ENCODE data around the gene INS.

INS gene

DNA sequence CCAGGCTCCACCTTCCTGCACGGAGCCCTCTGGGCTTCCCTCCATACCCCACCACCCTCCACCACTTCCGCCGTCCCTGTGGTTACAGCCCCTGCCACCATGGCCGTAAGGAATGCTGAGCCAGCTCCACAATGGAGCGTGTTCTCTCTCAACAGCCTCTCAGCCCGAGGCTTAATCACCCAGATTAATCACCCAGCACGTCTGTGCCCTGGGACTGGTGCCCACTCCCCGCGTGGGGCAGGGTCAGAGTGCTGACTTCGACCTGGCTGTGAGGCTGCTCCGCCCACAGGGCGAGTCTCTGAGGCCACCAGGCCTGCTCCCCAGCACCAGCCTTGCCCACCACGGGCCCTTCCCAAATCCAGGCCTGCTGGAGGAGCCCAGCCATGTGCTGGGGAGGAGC lies 14.7 kb upstream of the INS start:
- H3K27me3 ChIP-seq (ENCODE audit: insufficient read depth, low read length), result no peaks in the 10 kb centered on the region
- H3K9ac ChIP-seq (ENCODE audit: low read depth, low read length), result no peak overlapping the region
- no peaks in the 10 kb centered on the region for H3K36me3 ChIP-seq (ENCODE audit: insufficient read depth, low read depth, low read length)
- H3K4me3 ChIP-seq (ENCODE audit: low read length), result no peak overlapping the region
- H3K4me1 ChIP-seq (ENCODE audit: insufficient read depth, low read length), result no peaks in the 10 kb centered on the region
- no peaks in the 10 kb centered on the region for H3K9me3 ChIP-seq (ENCODE audit: insufficient read depth, low read depth, low read length)
- H3K27ac ChIP-seq (ENCODE audit: low read length), result no peak overlapping the region

- H3K4me3 ChIP-seq (ENCODE audit: low read length), result no peak overlapping the region
- H3K9ac ChIP-seq (ENCODE audit: low read depth, low read length), result no peak overlapping the region
- H3K4me1 ChIP-seq (ENCODE audit: insufficient read depth, low read length), result no peaks in the 10 kb centered on the region
- no peaks in the 10 kb centered on the region for H3K36me3 ChIP-seq (ENCODE audit: insufficient read depth, low read depth, low read length)
- no peak overlapping the region for H3K27ac ChIP-seq (ENCODE audit: low read length)
- H3K9me3 ChIP-seq (ENCODE audit: insufficient read depth, low read depth, low read length), result no peaks in the 10 kb centered on the region
- no peaks in the 10 kb centered on the region for H3K27me3 ChIP-seq (ENCODE audit: insufficient read depth, low read length)
Measured at GRCh38 chr11:2174361-2174760, 13.4 kb upstream of the INS start.

- no peak overlapping the region for H3K4me3 ChIP-seq (ENCODE audit: low read length)
- no peaks in the 10 kb centered on the region for H3K36me3 ChIP-seq (ENCODE audit: insufficient read depth, low read depth, low read length)
- no peaks in the 10 kb centered on the region for H3K4me1 ChIP-seq (ENCODE audit: insufficient read depth, low read length)
- H3K27ac ChIP-seq (ENCODE audit: low read length), result no peak overlapping the region
- no peak overlapping the region for H3K9ac ChIP-seq (ENCODE audit: low read depth, low read length)
- H3K9me3 ChIP-seq (ENCODE audit: insufficient read depth, low read depth, low read length), result no peaks in the 10 kb centered on the region
- H3K27me3 ChIP-seq (ENCODE audit: insufficient read depth, low read length), result no peaks in the 10 kb centered on the region
Measured at GRCh38 chr11:2173761-2174160, 12.8 kb upstream of the INS start.

DNA sequence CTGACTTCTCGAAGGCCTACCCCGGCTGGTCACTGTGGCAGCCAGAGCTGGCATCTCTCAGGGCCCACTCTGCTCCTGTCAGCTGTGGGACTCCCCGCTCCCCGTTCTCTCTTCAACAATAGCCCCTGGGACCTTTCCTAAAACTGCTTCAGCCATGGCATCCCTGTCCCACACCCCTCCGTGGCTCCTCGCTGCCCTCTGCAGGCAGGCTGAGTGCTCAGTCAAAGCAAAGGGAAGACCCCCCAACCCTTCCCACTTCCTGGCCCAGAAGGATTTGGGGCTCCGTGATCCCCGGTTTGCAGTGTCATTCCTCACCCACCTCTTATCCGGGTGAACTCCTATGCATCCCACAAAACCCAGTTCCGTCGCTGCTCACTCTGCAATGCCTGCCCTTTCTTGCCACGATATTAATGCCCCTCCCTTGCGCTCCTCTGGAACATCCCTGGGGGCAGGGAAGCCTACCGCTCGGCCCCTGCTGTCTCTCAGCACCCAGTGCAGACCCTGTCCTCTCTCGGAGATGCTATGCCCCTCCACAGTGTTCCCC lies 12.2 kb upstream of the INS start:
- Histone ChIP-seq H3K4me3 (ENCODE audit: low read length) (no peak overlapping the region), H3K4me1 (ENCODE audit: insufficient read depth, low read length) (no peaks in the 10 kb centered on the region), H3K9me3 (ENCODE audit: insufficient read depth, low read depth, low read length) (no peaks in the 10 kb centered on the region), H3K9ac (ENCODE audit: low read depth, low read length) (no peak overlapping the region), H3K27ac (ENCODE audit: low read length) (no peak overlapping the region), H3K27me3 (ENCODE audit: insufficient read depth, low read length) (no peaks in the 10 kb centered on the region), H3K36me3 (ENCODE audit: insufficient read depth, low read depth, low read length) (no peaks in the 10 kb centered on the region)

GRCh38 chr11:2172676-2173075 lies 11.7 kb upstream of the INS start:
- H3K9me3 ChIP-seq (ENCODE audit: insufficient read depth, low read depth, low read length), result no peaks in the 10 kb centered on the region
- no peak overlapping the region for H3K27ac ChIP-seq (ENCODE audit: low read length)
- no peak overlapping the region for H3K9ac ChIP-seq (ENCODE audit: low read depth, low read length)
- H3K4me3 ChIP-seq (ENCODE audit: low read length), result no peak overlapping the region
- H3K27me3 ChIP-seq (ENCODE audit: insufficient read depth, low read length), result no peaks in the 10 kb centered on the region
- H3K4me1 ChIP-seq (ENCODE audit: insufficient read depth, low read length), result no peaks in the 10 kb centered on the region
- H3K36me3 ChIP-seq (ENCODE audit: insufficient read depth, low read depth, low read length), result no peaks in the 10 kb centered on the region

GRCh38 chr11:2171591-2172003 lies 10.6 kb upstream of the INS start, which contains the start of gene TH:
Gene TH (minus strand): TSS chr11:2171815. CDS start chr11:2171786, 29 bp downstream.
- H3K4me1 ChIP-seq (ENCODE audit: insufficient read depth, low read length), result no peaks in the 10 kb centered on the region
- H3K36me3 ChIP-seq (ENCODE audit: insufficient read depth, low read depth, low read length), result no peaks in the 10 kb centered on the region
- H3K4me3 ChIP-seq (ENCODE audit: low read length), result no peak within 1 kb of the TSS
- H3K9ac ChIP-seq (ENCODE audit: low read depth, low read length), result no peak within 1 kb of the TSS
- no peak within 1 kb of the TSS for H3K27ac ChIP-seq (ENCODE audit: low read length)
- no peaks in the 10 kb centered on the region for H3K9me3 ChIP-seq (ENCODE audit: insufficient read depth, low read depth, low read length)
- peaks cover 10% of the 10 kb centered on the region; the same call in 1 of the 2 replicates for H3K27me3 ChIP-seq (ENCODE audit: insufficient read depth, low read length)

GRCh38 chr11:2169626-2170570 lies 8.9 kb upstream of the INS start:
- no peaks in the 10 kb centered on the region for H3K4me1 ChIP-seq (ENCODE audit: insufficient read depth, low read length)
- no peaks in the 10 kb centered on the region for H3K9me3 ChIP-seq (ENCODE audit: insufficient read depth, low read depth, low read length)
- no peak overlapping the region for H3K4me3 ChIP-seq (ENCODE audit: low read length)
- H3K27me3 ChIP-seq (ENCODE audit: insufficient read depth, low read length), result peaks cover 15% of the 10 kb centered on the region; the same call in 1 of the 2 replicates
- no peak overlapping the region for H3K9ac ChIP-seq (ENCODE audit: low read depth, low read length)
- H3K27ac ChIP-seq (ENCODE audit: low read length), result no peak overlapping the region
- no peaks in the 10 kb centered on the region for H3K36me3 ChIP-seq (ENCODE audit: insufficient read depth, low read depth, low read length)

- H3K9ac ChIP-seq (ENCODE audit: low read depth, low read length), result no peak overlapping the region
- no peak overlapping the region for H3K4me3 ChIP-seq (ENCODE audit: low read length)
- no peaks in the 10 kb centered on the region for H3K36me3 ChIP-seq (ENCODE audit: insufficient read depth, low read depth, low read length)
- no peaks in the 10 kb centered on the region for H3K9me3 ChIP-seq (ENCODE audit: insufficient read depth, low read depth, low read length)
- no peaks in the 10 kb centered on the region for H3K4me1 ChIP-seq (ENCODE audit: insufficient read depth, low read length)
- H3K27me3 ChIP-seq (ENCODE audit: insufficient read depth, low read length), result peaks cover 15% of the 10 kb centered on the region; the same call in 1 of the 2 replicates
- no peak overlapping the region for H3K27ac ChIP-seq (ENCODE audit: low read length)
Measured at GRCh38 chr11:2169005-2169378, 8.0 kb upstream of the INS start.

DNA sequence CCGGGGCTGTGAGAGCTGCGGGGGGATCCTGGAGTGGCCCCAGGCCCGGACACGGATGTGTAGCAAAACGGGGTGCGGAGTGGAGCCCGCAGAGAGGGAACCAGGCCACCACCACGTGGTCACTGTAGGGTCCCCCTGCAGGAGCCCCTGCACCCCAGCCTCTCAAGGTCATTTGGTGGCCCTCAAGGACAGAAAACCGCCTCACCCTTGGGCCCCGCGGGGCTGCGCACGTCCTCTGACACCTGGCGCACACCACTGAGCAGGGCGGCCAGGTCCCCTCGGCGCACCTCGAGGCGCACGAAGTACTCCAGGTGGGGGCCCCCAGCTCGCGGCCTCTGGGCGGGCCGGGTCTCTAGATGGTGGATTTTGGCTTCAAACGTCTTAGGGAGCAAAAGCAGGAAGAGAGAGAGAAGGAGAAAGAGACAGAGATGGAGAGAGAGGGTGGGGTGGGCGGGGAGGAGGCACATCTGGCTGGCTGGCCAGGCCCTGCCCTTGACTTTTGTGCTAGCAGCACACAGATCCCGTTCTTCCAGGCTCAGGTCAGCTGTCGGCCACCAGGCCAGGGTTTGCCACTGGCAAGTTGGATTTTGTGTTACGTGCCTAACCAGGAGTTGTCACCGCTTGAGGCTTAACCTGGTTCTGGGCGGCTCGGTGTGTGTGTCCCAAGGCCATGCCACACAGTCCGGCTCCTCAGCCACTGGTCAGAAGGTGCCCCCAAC lies 7.4 kb upstream of the INS start:
- H3K4me1 ChIP-seq (ENCODE audit: insufficient read depth, low read length), result no peaks in the 10 kb centered on the region
- H3K9ac ChIP-seq (ENCODE audit: low read depth, low read length), result no peak overlapping the region
- H3K4me3 ChIP-seq (ENCODE audit: low read length), result no peak overlapping the region
- H3K36me3 ChIP-seq (ENCODE audit: insufficient read depth, low read depth, low read length), result no peaks in the 10 kb centered on the region
- no peak overlapping the region for H3K27ac ChIP-seq (ENCODE audit: low read length)
- H3K27me3 ChIP-seq (ENCODE audit: insufficient read depth, low read length), result peaks cover 15% of the 10 kb centered on the region; the same call in 1 of the 2 replicates
- no peaks in the 10 kb centered on the region for H3K9me3 ChIP-seq (ENCODE audit: insufficient read depth, low read depth, low read length)

GRCh38 chr11:2167141-2168045 lies 6.4 kb upstream of the INS start:
- no peak overlapping the region for H3K27ac ChIP-seq (ENCODE audit: low read length)
- H3K4me3 ChIP-seq (ENCODE audit: low read length), result no peak overlapping the region
- H3K9ac ChIP-seq (ENCODE audit: low read depth, low read length), result no peak overlapping the region
- peaks cover 15% of the 10 kb centered on the region; the same call in 1 of the 2 replicates for H3K27me3 ChIP-seq (ENCODE audit: insufficient read depth, low read length)
- no peaks in the 10 kb centered on the region for H3K4me1 ChIP-seq (ENCODE audit: insufficient read depth, low read length)
- H3K36me3 ChIP-seq (ENCODE audit: insufficient read depth, low read depth, low read length), result no peaks in the 10 kb centered on the region
- no peaks in the 10 kb centered on the region for H3K9me3 ChIP-seq (ENCODE audit: insufficient read depth, low read depth, low read length)

All from iPS-20b (cell line).